Smooth muscle cell (in vitro differentiated cells): ENCODE measurements around the gene STAT3. TPM values are rescaled to one million over a fixed set of nuclear protein-coding genes. Genes with fewer than 3 reads are reported as not detected.

Source experiments
- DNase-seq: peaks from one replicate; lab custom pipeline; 2025; ENCODE audit not compliant: unreplicated experiment; lab: John Stamatoyannopoulos, UW
- H2AFZ ChIP-seq: fragments of 200-600 bp; sonication (generic); 2 replicates; pipeline ENCODE4 v1.6.0; 2016; ENCODE audit warnings: antibody characterized with exemption, low read depth, mild to moderate bottlenecking
- H3F3A ChIP-seq: fragments of 200-600 bp; sonication (generic); 2 replicates; pipeline ENCODE4 v1.6.0; 2017; ENCODE audit warnings: antibody characterized with exemption, low read depth
- H3K27ac ChIP-seq: fragments of 200-600 bp; sonication (generic); 2 replicates; pipeline ENCODE4 v1.5.1; 2016; ENCODE audit warnings: low read depth, mild to moderate bottlenecking
- H3K27me3 ChIP-seq: fragments of 200-600 bp; sonication (generic); 2 replicates; pipeline ENCODE4 v1.6.1; 2016; ENCODE audit warnings: low read depth, mild to moderate bottlenecking
- H3K36me3 ChIP-seq: fragments of 200-600 bp; sonication (generic); 2 replicates; pipeline ENCODE4 v1.5.1; 2016; ENCODE audit warnings: low read depth
- H3K4me1 ChIP-seq: fragments of 200-600 bp; sonication (generic); 2 replicates; pipeline ENCODE4 v1.5.1; 2016; ENCODE audit warnings: low read depth
- H3K4me2 ChIP-seq: fragments of 200-600 bp; sonication (generic); 2 replicates; pipeline ENCODE4 v1.6.0; 2016; ENCODE audit warnings: mild to moderate bottlenecking
- H3K4me3 ChIP-seq: fragments of 200-600 bp; sonication (generic); 2 replicates; pipeline ENCODE4 v1.5.1; 2016; ENCODE audit warnings: mild to moderate bottlenecking
- H3K79me2 ChIP-seq: fragments of 200-600 bp; sonication (generic); 2 replicates; pipeline ENCODE4 v1.6.0; 2016; ENCODE audit warnings: low read depth, mild to moderate bottlenecking
- H3K9ac ChIP-seq: fragments of 200-600 bp; sonication (generic); 2 replicates; pipeline ENCODE4 v1.6.0; 2016; ENCODE audit warnings: low read depth
- H3K9me3 ChIP-seq: fragments of 200-600 bp; sonication (generic); replicated peaks from 2 replicates; pipeline ENCODE4 v1.5.1; 2016; ENCODE audit warnings: low read depth
- H4K20me1 ChIP-seq: fragments of 200-600 bp; sonication (generic); 2 replicates; pipeline ENCODE4 v1.6.0; 2016; ENCODE audit warnings: low read depth
- WGBS: methylation state at CpG from one replicate; pipeline ENCODE4 v1.1.7; 2016; ENCODE audit warnings: low lambda C conversion rate; 5-methylcytosine and 5-hydroxymethylcytosine counted together
- polyA plus RNA-seq: library from polyadenylated mRNA; unstranded; fragments of >200 nt; fragmentation: Nextera tagmentation; extraction: Ambion mirVana; gene quantifications from 2 replicates; pipeline ENCODE4 v1.2.1, GENCODE V29; 2016
- total RNA-seq: library from RNA; depleted of rRNA; stranded (reverse); fragments of >200 nt; gene quantifications from 2 replicates; pipeline ENCODE4 v1.2.3, GENCODE V29; 2014
- TF ChIP-seq, protein P1 (sequence below): fragments of 200-600 bp; sonication (generic); IDR thresholded peaks from 2 replicates; pipeline ENCODE4 v1.5.1; 2017; ENCODE audit warnings: borderline replicate concordance, mild to moderate bottlenecking, antibody characterized with exemption; ENCODE audit not compliant: insufficient read depth, poor library complexity, severe bottlenecking

Gene STAT3
- total and polyA plus RNA-seq, 2 experiments from 2014 or later = 85.6 to 87.7 TPM

DNA sequence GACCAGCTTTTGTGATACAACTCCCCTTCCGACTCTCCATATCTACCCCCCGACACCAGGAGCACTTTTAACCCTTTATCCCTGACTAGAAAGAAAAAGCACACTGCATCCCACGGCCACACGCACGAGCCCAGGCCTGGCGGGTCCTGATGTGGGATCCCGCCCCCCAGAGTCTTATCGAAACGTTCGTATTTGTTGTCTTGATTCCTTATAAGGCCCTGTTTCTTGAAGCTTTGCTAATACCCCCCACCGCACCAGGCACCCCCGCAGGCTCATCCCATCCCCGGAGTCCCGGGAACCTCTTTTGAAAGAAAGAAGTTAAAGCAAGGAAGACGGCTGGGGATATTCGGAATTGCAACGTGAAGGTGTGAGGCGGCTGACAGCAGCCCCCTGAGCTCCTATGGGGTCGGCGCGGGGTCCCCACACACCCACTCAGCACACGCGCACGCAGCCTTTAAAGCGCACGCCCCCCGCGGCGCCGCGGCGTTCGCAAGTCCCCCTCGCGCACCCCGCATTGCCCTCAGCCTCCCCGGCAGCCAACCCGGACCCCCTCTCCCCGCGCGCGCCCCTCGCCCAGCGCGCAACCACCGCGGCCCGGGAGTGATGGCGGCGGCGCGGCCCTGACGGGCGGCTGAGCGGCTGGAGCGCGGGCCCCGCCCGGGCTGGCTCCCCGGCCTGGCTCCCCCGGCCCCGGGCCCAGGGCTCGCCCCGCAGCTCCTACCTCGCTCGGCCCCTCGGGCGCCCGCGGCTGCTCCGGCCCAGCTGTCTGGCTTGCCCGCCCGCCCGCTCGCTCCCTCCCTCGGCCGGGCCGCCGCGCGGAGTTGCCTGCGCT, 112.5 kb downstream of the STAT3 start:
- peak overlapping the region; percentile 89 for H3K4me3 ChIP-seq
- peak overlapping the region; percentile 96 for H3K4me2 ChIP-seq
- TF ChIP-seq, protein P1, sequence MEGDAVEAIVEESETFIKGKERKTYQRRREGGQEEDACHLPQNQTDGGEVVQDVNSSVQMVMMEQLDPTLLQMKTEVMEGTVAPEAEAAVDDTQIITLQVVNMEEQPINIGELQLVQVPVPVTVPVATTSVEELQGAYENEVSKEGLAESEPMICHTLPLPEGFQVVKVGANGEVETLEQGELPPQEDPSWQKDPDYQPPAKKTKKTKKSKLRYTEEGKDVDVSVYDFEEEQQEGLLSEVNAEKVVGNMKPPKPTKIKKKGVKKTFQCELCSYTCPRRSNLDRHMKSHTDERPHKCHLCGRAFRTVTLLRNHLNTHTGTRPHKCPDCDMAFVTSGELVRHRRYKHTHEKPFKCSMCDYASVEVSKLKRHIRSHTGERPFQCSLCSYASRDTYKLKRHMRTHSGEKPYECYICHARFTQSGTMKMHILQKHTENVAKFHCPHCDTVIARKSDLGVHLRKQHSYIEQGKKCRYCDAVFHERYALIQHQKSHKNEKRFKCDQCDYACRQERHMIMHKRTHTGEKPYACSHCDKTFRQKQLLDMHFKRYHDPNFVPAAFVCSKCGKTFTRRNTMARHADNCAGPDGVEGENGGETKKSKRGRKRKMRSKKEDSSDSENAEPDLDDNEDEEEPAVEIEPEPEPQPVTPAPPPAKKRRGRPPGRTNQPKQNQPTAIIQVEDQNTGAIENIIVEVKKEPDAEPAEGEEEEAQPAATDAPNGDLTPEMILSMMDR = no peak
- no peaks in the 10 kb centered on the region for H3K9me3 ChIP-seq
- H3K27me3 ChIP-seq = no peaks in the 10 kb centered on the region
- H3K79me2 ChIP-seq = peaks cover 50% of the 10 kb centered on the region
- peaks cover 25% of the 10 kb centered on the region for H4K20me1 ChIP-seq
- H2AFZ ChIP-seq = peak overlapping the region; percentile 89
- H3F3A ChIP-seq = no peaks in the 10 kb centered on the region
- WGBS = 2% methylated on average over 24 of the region's 82 CpGs
- DNase-seq = no peak
- peaks cover 19% of the 10 kb centered on the region for H3K4me1 ChIP-seq
- H3K36me3 ChIP-seq = no peaks in the 10 kb centered on the region
- peak overlapping the region; percentile 71 for H3K9ac ChIP-seq
- peak overlapping the region; percentile 29 for H3K27ac ChIP-seq

DNA sequence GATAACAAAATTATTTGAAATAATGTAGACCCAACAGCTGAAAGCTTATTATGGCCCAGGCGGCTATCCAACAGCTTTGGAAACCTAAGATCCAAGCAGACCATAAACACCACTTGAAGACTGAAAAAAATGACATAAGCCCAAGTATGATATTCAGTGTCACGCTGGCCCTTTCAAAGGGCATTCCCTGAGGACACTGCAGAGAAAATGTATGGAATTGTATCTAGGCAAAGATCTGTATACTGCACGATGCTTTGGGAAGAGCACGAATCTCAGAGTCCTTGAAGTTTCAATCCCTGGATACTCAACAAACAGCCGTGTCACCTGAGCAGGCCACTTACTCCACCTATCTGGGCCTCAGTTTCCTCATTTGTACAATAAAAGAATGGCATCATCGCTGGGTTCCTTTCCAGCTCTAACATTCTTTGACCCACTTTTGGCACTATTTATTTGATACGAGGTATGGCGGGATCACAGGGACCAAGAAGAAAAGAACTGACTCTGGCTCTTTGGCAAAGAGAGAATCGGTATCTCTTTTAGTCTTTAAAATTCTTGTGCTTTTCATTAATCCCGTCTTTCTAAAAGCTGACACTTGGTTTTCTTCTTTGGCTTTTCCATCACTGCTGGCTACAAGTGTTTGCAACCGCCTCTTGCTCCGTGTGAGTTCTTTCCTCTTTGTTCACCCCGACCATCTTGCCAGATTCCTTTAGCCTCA, 113.3 kb downstream of the STAT3 start:
- Histone ChIP-seq H3K9me3 (no peaks in the 10 kb centered on the region), H3K4me1 (peaks cover 19% of the 10 kb centered on the region), H3K4me2 (peak overlapping the region; percentile 96), H2AFZ (peak overlapping the region; percentile 89), H4K20me1 (peaks cover 27% of the 10 kb centered on the region), H3F3A (no peaks in the 10 kb centered on the region), H3K9ac (peak overlapping the region; percentile 71), H3K36me3 (no peaks in the 10 kb centered on the region), H3K27me3 (no peaks in the 10 kb centered on the region), H3K79me2 (peaks cover 58% of the 10 kb centered on the region), H3K27ac (peak overlapping the region; percentile 29), H3K4me3 (peak overlapping the region; percentile 89)
- DNase-seq = no peak
- 20% methylated on average over 13 of the region's 13 CpGs for WGBS
- TF ChIP-seq, protein P1 = no peak

DNA sequence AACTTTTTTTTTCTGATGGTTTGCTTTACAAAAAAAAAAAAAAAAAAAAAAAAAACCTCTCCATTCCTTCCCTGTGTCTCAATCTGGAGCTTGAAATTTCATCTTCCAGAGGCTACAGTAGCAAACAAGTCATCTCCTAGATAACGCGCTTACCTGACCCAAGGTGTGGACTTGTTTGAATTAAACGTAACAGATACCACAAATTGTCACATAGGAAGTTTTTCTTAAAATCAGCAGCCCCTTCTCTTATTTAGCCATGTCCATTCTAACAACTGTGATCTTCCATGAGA, 114.0 kb downstream of the STAT3 start:
- Histone ChIP-seq H3K4me2 (peak overlapping the region; percentile 96), H3K4me3 (no peak overlapping the region), H3K36me3 (no peaks in the 10 kb centered on the region), H3K27me3 (no peaks in the 10 kb centered on the region), H3K4me1 (peaks cover 19% of the 10 kb centered on the region), H3K9ac (no peak overlapping the region), H2AFZ (no peak overlapping the region), H3K27ac (no peak overlapping the region), H3K79me2 (peaks cover 66% of the 10 kb centered on the region), H3F3A (no peaks in the 10 kb centered on the region), H3K9me3 (no peaks in the 10 kb centered on the region), H4K20me1 (peaks cover 27% of the 10 kb centered on the region)
- WGBS = 87% methylated on average over 3 of the region's 3 CpGs
- TF ChIP-seq, protein P1 = no peak
- DNase-seq = no peak
